WERI-Rb-1 (cell line): ENCODE data around the gene CALN1.

ENCODE experiments used
- DNase-seq: peaks from one replicate; pipeline ENCODE4 v3.0.0-alpha.2; 2020
- H3K27ac ChIP-seq: fragments of 250-450 bp; sonication (Bioruptor Pico); 2 replicates; pipeline ENCODE4 v1.5.1; 2020; ENCODE audit warnings: mild to moderate bottlenecking, moderate library complexity
- H3K27me3 ChIP-seq: fragments of 250-450 bp; sonication (Bioruptor Pico); 2 replicates; pipeline ENCODE4 v1.5.1; 2021; ENCODE audit warnings: mild to moderate bottlenecking, low read depth, moderate library complexity; ENCODE audit not compliant: insufficient read depth, severe bottlenecking
- H3K36me3 ChIP-seq: fragments of 250-450 bp; sonication (Bioruptor Pico); 2 replicates; pipeline ENCODE4 v1.5.1; 2020; ENCODE audit warnings: mild to moderate bottlenecking, moderate library complexity
- H3K4me3 ChIP-seq: 2 replicates; pipeline ENCODE4 v1.5.1; 2011; ENCODE audit warnings: low read depth, mild to moderate bottlenecking, control low read depth, low read length
- H3K9me3 ChIP-seq: fragments of 250-450 bp; sonication (Bioruptor Pico); 2 replicates; pipeline ENCODE4 v1.5.1; 2021; ENCODE audit warnings: mild to moderate bottlenecking, moderate library complexity; ENCODE audit not compliant: severe bottlenecking
- CTCF ChIP-seq: IDR thresholded peaks from 2 replicates; pipeline ENCODE4 v1.5.1; 2011; ENCODE audit warnings: low read depth, mild to moderate bottlenecking, control low read depth, inconsistent platforms, low read length

Gene CALN1

GRCh38 chr7:72437061-72437585 lies 25.0 kb upstream of the CALN1 start:
- DNase-seq = no peak
- Histone ChIP-seq H3K9me3 (no peaks in the 10 kb centered on the region), H3K4me3 (no peak overlapping the region), H3K36me3 (no peaks in the 10 kb centered on the region), H3K27me3 (no peaks in the 10 kb centered on the region), H3K27ac (no peak overlapping the region)
- no peak for TF ChIP-seq CTCF

GRCh38 chr7:72435925-72436480 lies 23.9 kb upstream of the CALN1 start:
- TF ChIP-seq CTCF = no peak
- Histone ChIP-seq H3K27me3 (no peaks in the 10 kb centered on the region), H3K36me3 (no peaks in the 10 kb centered on the region), H3K9me3 (no peaks in the 10 kb centered on the region), H3K4me3 (no peak overlapping the region), H3K27ac (no peak overlapping the region)
- DNase-seq = peak; percentile 20

- Histone ChIP-seq H3K9me3 (no peaks in the 10 kb centered on the region), H3K36me3 (no peaks in the 10 kb centered on the region), H3K27me3 (no peaks in the 10 kb centered on the region), H3K4me3 (no peak overlapping the region), H3K27ac (no peak overlapping the region)
- DNase-seq = no peak
- no peak for TF ChIP-seq CTCF
Measured at GRCh38 chr7:72435366-72435765, 23.2 kb upstream of the CALN1 start.

GRCh38 chr7:72430531-72430930 lies 18.4 kb upstream of the CALN1 start:
- no peak for DNase-seq
- Histone ChIP-seq H3K27me3 (no peaks in the 10 kb centered on the region), H3K9me3 (no peaks in the 10 kb centered on the region), H3K36me3 (no peaks in the 10 kb centered on the region), H3K27ac (no peak overlapping the region), H3K4me3 (no peak overlapping the region)
- no peak for TF ChIP-seq CTCF

DNA sequence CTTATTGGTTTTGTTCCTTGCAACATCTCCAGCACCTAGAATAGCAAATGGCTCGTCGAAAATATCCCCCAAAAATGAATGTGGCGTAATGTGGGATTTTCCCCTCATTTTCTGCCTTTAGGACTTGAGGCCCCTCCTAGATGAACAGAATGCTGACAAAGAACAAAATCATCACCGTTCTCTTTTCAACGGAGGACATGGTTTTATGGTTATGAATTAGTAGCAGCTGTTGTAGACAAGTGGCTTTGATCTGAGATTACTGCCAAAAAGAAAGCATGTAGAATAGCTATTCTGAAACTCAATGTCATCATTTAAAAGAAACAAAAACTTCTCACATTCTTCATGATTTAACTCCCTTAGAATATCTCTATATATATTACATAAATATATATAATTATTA lies 17.2 kb upstream of the CALN1 start:
- H3K36me3 ChIP-seq = no peaks in the 10 kb centered on the region
- DNase-seq = no peak
- no peak overlapping the region for H3K4me3 ChIP-seq
- no peak for TF ChIP-seq CTCF
- H3K27me3 ChIP-seq = no peaks in the 10 kb centered on the region
- no peak overlapping the region for H3K27ac ChIP-seq
- no peaks in the 10 kb centered on the region for H3K9me3 ChIP-seq

DNA sequence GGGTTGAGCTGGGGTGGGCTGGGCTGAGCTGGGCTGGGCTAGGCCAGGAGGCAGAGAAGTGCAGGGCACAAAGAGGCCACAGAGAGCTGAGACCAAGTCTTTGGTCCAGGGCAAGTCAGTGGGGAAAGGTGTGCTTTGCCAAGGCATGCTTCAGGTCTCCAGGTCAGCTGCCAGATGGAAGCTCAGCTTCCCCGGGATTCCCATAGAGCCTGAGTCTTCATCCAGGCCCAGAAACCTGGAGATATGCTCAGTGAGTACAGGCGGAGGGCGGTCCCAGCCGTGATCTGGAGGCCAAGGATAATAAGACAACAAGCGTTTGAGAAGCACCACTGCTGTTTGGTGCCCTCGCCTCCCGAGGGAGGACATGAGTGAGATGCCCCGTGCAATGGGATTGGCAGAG lies 4.7 kb upstream of the CALN1 start:
- H3K9me3 ChIP-seq = peaks cover 2% of the 10 kb centered on the region
- DNase-seq = no peak
- no peak for TF ChIP-seq CTCF

More for the DNA sequence above, 4.7 kb upstream of the CALN1 start:
- no peak overlapping the region for H3K27ac ChIP-seq
- H3K27me3 ChIP-seq = peaks cover 8% of the 10 kb centered on the region
- H3K36me3 ChIP-seq = no peaks in the 10 kb centered on the region
- no peak overlapping the region for H3K4me3 ChIP-seq
